GM12878 (cell line): Measurements from ENCODE around the gene NCLN. TPM values are rescaled to one million over a fixed set of nuclear protein-coding genes. Genes with fewer than 3 reads are reported as not detected.
A peak's percentile ranks its signal among the peaks of the same experiment; 100 is the strongest.

Experiments used
- ATAC-seq: fragments of 200-7000 bp; cut with Tn5 transposase; 3 replicates; pipeline ENCODE4 v1.9.1; 2020; ENCODE audit warnings: mild to moderate bottlenecking, moderate library complexity
- BruUV-seq: library from RNA; stranded (reverse); fragments of 400-500 nt; replicated peaks from 2 replicates; lab custom pipeline; 2021; lab: Mats Ljungman, UMichigan
- CTCF ChIA-PET: fragments of 300-600 bp; sonication (Branson Sonifier 250); formaldehyde crosslinking; extraction: SDS; loops from one replicate; lab custom pipeline; 2021; ENCODE audit warnings: inconsistent platforms; lab: Yijun Ruan, JAX
- POLR2A ChIA-PET: fragments of 350-600 bp; formaldehyde crosslinking; extraction: SDS; loops from one replicate; lab custom pipeline; 2021; ENCODE audit warnings: inconsistent platforms; lab: Charles Lee
- RAD21 ChIA-PET: fragments of 300-600 bp; sonication (Branson Sonifier 250); formaldehyde crosslinking; loops from one replicate; lab custom pipeline; 2023; ENCODE audit warnings: antibody characterized with exemption; ENCODE audit not compliant: unreplicated experiment; lab: Charles Lee
- SMC1A ChIA-PET: fragments of 300-600 bp; sonication (Branson Sonifier 250); formaldehyde crosslinking; loops from one replicate; lab custom pipeline; 2023; ENCODE audit not compliant: unreplicated experiment, uncharacterized antibody; lab: Charles Lee
- DNase-seq: peaks from one replicate; pipeline ENCODE4 v3.0.0-alpha.2; 2011; ENCODE audit warnings: low read depth, low spot score
- FAIRE-seq: peaks from 3 replicates; lab custom pipeline; 2011; peaks lifted over from hg19 to GRCh38; lab: Jason Lieb, UNC
- H2AFZ ChIP-seq: 2 replicates; pipeline ENCODE4 v1.6.0; 2011; ENCODE audit warnings: low read depth, low read length, control low read depth; ENCODE audit not compliant: control insufficient read depth
- H3K27ac ChIP-seq: 2 replicates; pipeline ENCODE4 v1.5.1; 2011; ENCODE audit warnings: control low read depth; ENCODE audit not compliant: control insufficient read depth, insufficient read depth
- H3K27me3 ChIP-seq, 2 experiments: replicated peaks in 1 of 2; 2 replicates each; pipeline versions ENCODE4 v1.6.0 to v1.6.1; 2011; ENCODE audit warnings: low read length in 1 of 2; ENCODE audit not compliant: control insufficient read depth in 2 of 2, insufficient read depth in 2 of 2
- H3K36me3 ChIP-seq, 2 experiments: 2 replicates each; pipeline ENCODE4 v1.5.1; 2011; ENCODE audit warnings: low read length in 1 of 2; ENCODE audit not compliant: control insufficient read depth in 2 of 2, insufficient read depth in 2 of 2
- H3K4me1 ChIP-seq: 2 replicates; pipeline ENCODE4 v1.6.1; 2011; ENCODE audit warnings: mild to moderate bottlenecking, low read length, moderate library complexity, mixed read lengths; ENCODE audit not compliant: control insufficient read depth, insufficient read depth
- H3K4me2 ChIP-seq: 2 replicates; pipeline ENCODE4 v1.6.0; 2011; ENCODE audit warnings: control low read depth; ENCODE audit not compliant: control insufficient read depth, insufficient read depth
- H3K4me3 ChIP-seq: fragments of 200-600 bp; sonication (generic); 2 replicates; pipeline ENCODE4 v1.5.1; 2016
- H3K79me2 ChIP-seq: 2 replicates; pipeline ENCODE4 v1.6.0; 2011; ENCODE audit warnings: low read length; ENCODE audit not compliant: control insufficient read depth, insufficient read depth
- H3K9ac ChIP-seq: 2 replicates; pipeline ENCODE4 v1.8.0; 2011; ENCODE audit warnings: low read length, control low read depth, mixed read lengths; ENCODE audit not compliant: control insufficient read depth, insufficient read depth
- H3K9me3 ChIP-seq: replicated peaks from 3 replicates; pipeline ENCODE4 v1.5.1; 2011; ENCODE audit warnings: mild to moderate bottlenecking, low read length; ENCODE audit not compliant: control insufficient read depth, insufficient read depth
- H4K20me1 ChIP-seq: 2 replicates; pipeline ENCODE4 v1.6.0; 2011; ENCODE audit not compliant: control insufficient read depth, insufficient read depth
- CHD2 ChIP-seq: IDR thresholded peaks from 2 replicates; pipeline ENCODE4 v1.6.1; 2011; ENCODE audit warnings: low read depth, low read length, improper control_type of control experiment, borderline replicate concordance
- CREB1 ChIP-seq: IDR thresholded peaks from 2 replicates; pipeline ENCODE4 v1.6.1; 2012; ENCODE audit warnings: low read depth, mild to moderate bottlenecking, inconsistent platforms
- ESRRA ChIP-seq: IDR thresholded peaks from 2 replicates; pipeline ENCODE4 v1.6.1; 2012; ENCODE audit warnings: mild to moderate bottlenecking, low read length, improper control_type of control experiment
- JUND ChIP-seq: IDR thresholded peaks from 2 replicates; pipeline ENCODE4 v1.6.1; 2012; ENCODE audit warnings: low read depth, mild to moderate bottlenecking, low read length, improper control_type of control experiment, moderate library complexity
- KLF5 ChIP-seq: fragments of 450-650 bp; IDR thresholded peaks from 2 replicates; pipeline ENCODE4 v1.6.1; 2014; ENCODE audit warnings: mild to moderate bottlenecking; ENCODE audit not compliant: partially characterized antibody
- LARP7 ChIP-seq: fragments of 450-650 bp; IDR thresholded peaks from 2 replicates; pipeline ENCODE4 v1.6.1; 2017; ENCODE audit warnings: mild to moderate bottlenecking
- NR2F1 ChIP-seq: fragments of 450-650 bp; conservative IDR thresholded peaks from 2 replicates; pipeline ENCODE4 v1.6.1; 2017; ENCODE audit warnings: mild to moderate bottlenecking
- POU2F2 ChIP-seq: IDR thresholded peaks from 3 replicates; pipeline ENCODE4 v1.6.1; 2011; ENCODE audit warnings: low read depth, mild to moderate bottlenecking, low read length, borderline replicate concordance
- RUNX3 ChIP-seq: IDR thresholded peaks from 2 replicates; pipeline ENCODE4 v1.6.1; 2012; ENCODE audit warnings: low read length, inconsistent platforms
- SIN3A ChIP-seq: IDR thresholded peaks from 2 replicates; pipeline ENCODE4 v1.6.1; 2012; ENCODE audit warnings: low read depth, low read length, improper control_type of control experiment
- SMARCA5 ChIP-seq: fragments of 450-650 bp; IDR thresholded peaks from 2 replicates; pipeline ENCODE4 v1.6.1; 2017; ENCODE audit warnings: mild to moderate bottlenecking
- SUZ12 ChIP-seq: fragments of 200-600 bp; sonication (generic); IDR thresholded peaks from one replicate; pipeline ENCODE4 v1.6.1; 2018; ENCODE audit warnings: antibody characterized with exemption, mild to moderate bottlenecking; ENCODE audit not compliant: unreplicated experiment
- TAF1 ChIP-seq: IDR thresholded peaks from 2 replicates; pipeline ENCODE4 v1.6.1; 2011; ENCODE audit warnings: mild to moderate bottlenecking, low read depth, low read length, borderline replicate concordance
- TCF3 ChIP-seq: IDR thresholded peaks from 2 replicates; pipeline ENCODE4 v1.6.1; 2012; ENCODE audit warnings: low read depth, mild to moderate bottlenecking, low read length, borderline replicate concordance; ENCODE audit not compliant: insufficient read depth
- ZNF207 ChIP-seq: fragments of 450-650 bp; IDR thresholded peaks from 2 replicates; pipeline ENCODE4 v1.6.1; 2014; ENCODE audit warnings: antibody characterized with exemption, mild to moderate bottlenecking, borderline replicate concordance
- ZNF217 ChIP-seq: fragments of 450-650 bp; IDR thresholded peaks from 2 replicates; pipeline ENCODE4 v1.6.1; 2017; ENCODE audit warnings: antibody characterized with exemption, mild to moderate bottlenecking
- ZNF622 ChIP-seq: fragments of 450-650 bp; IDR thresholded peaks from 2 replicates; pipeline ENCODE4 v1.6.1; 2017; ENCODE audit warnings: mild to moderate bottlenecking, inconsistent platforms
- WGBS: methylation state at CpG from one replicate; pipeline ENCODE4 v1.1.6; 2016; ENCODE audit warnings: low lambda C conversion rate; ENCODE audit not compliant: insufficient replicate concordance, insufficient coverage; ENCODE audit errors: missing lambda C conversion rate; 5-methylcytosine and 5-hydroxymethylcytosine counted together
- in situ Hi-C: fragments of 300-500 bp; cut with MboI; formaldehyde crosslinking; loops from 9 replicates; pipeline ENCODE4 v1.14.3; 2018; ENCODE audit warnings: mixed read lengths
- intact Hi-C: fragments of 100-400 bp; cut with micrococcal nuclease; formaldehyde crosslinking; loops from one replicate; pipeline ENCODE4 v1.14.2; 2022; ENCODE audit not compliant: unreplicated experiment
- polyA plus RNA-seq, 11 experiments: library from polyadenylated mRNA; depleted of rRNA in 4 of 11; unstranded in 6 of 11; stranded (reverse) in 5 of 11; fragments of >200 nt; fragmentation: Nextera tagmentation in 4 of 11; fragmentation: Illumina TruSeq in 1 of 11; extraction: Ambion mirVana in 4 of 11; extraction: Trizol in 1 of 11; gene quantifications; 1 replicate in 1 of 11; 2 replicates in 10 of 11; pipeline versions ENCODE4 v1.2.1 to v1.2.3, GENCODE V29; 2011 to 2016; ENCODE audit warnings: inconsistent platforms in 2 of 11, missing spikeins in 2 of 11, low read depth in 1 of 11
- total RNA-seq, 4 experiments: library from RNA; depleted of rRNA in 3 of 4; stranded (reverse); fragments of >200 nt in 3 of 4; fragmentation: Illumina TruSeq in 1 of 4; extraction: Trizol in 1 of 4; gene quantifications; 2 replicates each; pipeline versions ENCODE4 v1.2.1 to v1.2.3, GENCODE V29; 2013 to 2021
- TF ChIP-seq, protein P1 (sequence below): fragments of 450-650 bp; IDR thresholded peaks from 2 replicates; pipeline ENCODE4 v1.6.1; 2018; ENCODE audit warnings: borderline replicate concordance, mild to moderate bottlenecking; ENCODE audit not compliant: partially characterized antibody
- TF ChIP-seq, protein P2 (sequence below): IDR thresholded peaks from 2 replicates; pipeline ENCODE4 v1.6.1; 2012; ENCODE audit warnings: improper control_type of control experiment, low read depth, low read length; ENCODE audit not compliant: insufficient replicate concordance

NCLN gene
- total and polyA plus RNA-seq, 10 of the 15 experiments (the other 5 are each of a cell fraction or from before 2014, with no cell fraction given): 2.2 to 79.1 (median 36.0) TPM

DNA sequence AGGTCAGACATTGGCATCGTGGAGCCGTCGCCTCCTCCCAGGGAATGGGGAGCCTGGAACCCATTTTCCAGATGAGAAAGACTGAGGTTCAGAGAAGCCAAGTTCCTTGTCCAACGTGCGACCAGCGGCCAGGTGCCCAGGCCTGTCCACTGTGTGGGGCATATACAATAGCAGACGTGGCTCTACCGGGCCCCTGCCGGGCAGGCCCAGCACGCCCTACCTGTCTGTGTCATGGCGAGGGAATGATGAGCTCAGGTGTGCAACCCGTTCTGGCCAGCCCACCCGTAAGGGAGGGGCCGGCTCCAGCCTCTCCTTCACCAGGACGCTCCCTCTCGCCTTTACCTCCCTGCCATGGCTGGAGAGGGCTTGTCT, 49.1 kb upstream of the NCLN start:
- intact Hi-C loops: no loop called here
- H3K9ac ChIP-seq: peak overlapping the region; percentile 63; the same call in 1 of the 2 replicates
- H3K9me3 ChIP-seq: no peaks in the 10 kb centered on the region; the same call in 2 of the 3 replicates
- H3K27ac ChIP-seq: peak overlapping the region; percentile 30; the same call in 1 of the 2 replicates
- peak overlapping the region; percentile 84 for H3K4me3 ChIP-seq
- H3K36me3 ChIP-seq: no peaks in the 10 kb centered on the region; a peak in 1 of 4 replicates
- peak overlapping the region; percentile 86 for H3K4me2 ChIP-seq
- ChIA-PET POLR2A (interaction anchor here (0.6 to 2.4 kb wide), 4 partner anchors 10 to 1090 kb away, joined by 3 to 27 read pairs (median 6); no protein-coding TSS in a partner anchor), RAD21 (interaction anchor here (0.8 to 1.2 kb wide), 2 partner anchors 8 to 9 kb away, joined by 3 read pairs; no protein-coding TSS in a partner anchor), SMC1A (interaction anchor here (1.2 kb wide), 1 partner anchor 8 kb away, joined by 5 read pairs; no protein-coding TSS in a partner anchor), CTCF (interaction anchor here (0.6 to 3.9 kb wide), 5 partner anchors 9 to 185 kb away, joined by 3 to 30 read pairs (median 3); no protein-coding TSS in a partner anchor)
- TF ChIP-seq CREB1 (no peak), RUNX3 (no peak), NR2F1 (no peak), ZNF207 (no peak), ZNF622 (no peak), CHD2 (no peak), ZNF217 (0 out of 2 replicates have a peak, but pooled peaks have one; percentile 63), SUZ12 (no peak), POU2F2 (no peak), LARP7 (0 out of 2 replicates have a peak, but pooled peaks have one; percentile 7), TAF1 (no peak), TCF3 (no peak), KLF5 (no peak), JUND (no peak), ESRRA (no peak), SIN3A (0 out of 2 replicates have a peak, but pooled peaks have one; percentile 22), SMARCA5 (peak; percentile 75)
- TF ChIP-seq, protein P1, sequence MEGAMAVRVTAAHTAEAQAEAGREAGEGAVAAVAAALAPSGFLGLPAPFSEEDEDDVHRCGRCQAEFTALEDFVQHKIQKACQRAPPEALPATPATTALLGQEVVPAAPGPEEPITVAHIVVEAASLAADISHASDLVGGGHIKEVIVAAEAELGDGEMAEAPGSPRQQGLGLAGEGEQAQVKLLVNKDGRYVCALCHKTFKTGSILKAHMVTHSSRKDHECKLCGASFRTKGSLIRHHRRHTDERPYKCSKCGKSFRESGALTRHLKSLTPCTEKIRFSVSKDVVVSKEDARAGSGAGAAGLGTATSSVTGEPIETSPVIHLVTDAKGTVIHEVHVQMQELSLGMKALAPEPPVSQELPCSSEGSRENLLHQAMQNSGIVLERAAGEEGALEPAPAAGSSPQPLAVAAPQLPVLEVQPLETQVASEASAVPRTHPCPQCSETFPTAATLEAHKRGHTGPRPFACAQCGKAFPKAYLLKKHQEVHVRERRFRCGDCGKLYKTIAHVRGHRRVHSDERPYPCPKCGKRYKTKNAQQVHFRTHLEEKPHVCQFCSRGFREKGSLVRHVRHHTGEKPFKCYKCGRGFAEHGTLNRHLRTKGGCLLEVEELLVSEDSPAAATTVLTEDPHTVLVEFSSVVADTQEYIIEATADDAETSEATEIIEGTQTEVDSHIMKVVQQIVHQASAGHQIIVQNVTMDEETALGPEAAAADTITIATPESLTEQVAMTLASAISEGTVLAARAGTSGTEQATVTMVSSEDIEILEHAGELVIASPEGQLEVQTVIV: no peak
- TF ChIP-seq, protein P2, sequence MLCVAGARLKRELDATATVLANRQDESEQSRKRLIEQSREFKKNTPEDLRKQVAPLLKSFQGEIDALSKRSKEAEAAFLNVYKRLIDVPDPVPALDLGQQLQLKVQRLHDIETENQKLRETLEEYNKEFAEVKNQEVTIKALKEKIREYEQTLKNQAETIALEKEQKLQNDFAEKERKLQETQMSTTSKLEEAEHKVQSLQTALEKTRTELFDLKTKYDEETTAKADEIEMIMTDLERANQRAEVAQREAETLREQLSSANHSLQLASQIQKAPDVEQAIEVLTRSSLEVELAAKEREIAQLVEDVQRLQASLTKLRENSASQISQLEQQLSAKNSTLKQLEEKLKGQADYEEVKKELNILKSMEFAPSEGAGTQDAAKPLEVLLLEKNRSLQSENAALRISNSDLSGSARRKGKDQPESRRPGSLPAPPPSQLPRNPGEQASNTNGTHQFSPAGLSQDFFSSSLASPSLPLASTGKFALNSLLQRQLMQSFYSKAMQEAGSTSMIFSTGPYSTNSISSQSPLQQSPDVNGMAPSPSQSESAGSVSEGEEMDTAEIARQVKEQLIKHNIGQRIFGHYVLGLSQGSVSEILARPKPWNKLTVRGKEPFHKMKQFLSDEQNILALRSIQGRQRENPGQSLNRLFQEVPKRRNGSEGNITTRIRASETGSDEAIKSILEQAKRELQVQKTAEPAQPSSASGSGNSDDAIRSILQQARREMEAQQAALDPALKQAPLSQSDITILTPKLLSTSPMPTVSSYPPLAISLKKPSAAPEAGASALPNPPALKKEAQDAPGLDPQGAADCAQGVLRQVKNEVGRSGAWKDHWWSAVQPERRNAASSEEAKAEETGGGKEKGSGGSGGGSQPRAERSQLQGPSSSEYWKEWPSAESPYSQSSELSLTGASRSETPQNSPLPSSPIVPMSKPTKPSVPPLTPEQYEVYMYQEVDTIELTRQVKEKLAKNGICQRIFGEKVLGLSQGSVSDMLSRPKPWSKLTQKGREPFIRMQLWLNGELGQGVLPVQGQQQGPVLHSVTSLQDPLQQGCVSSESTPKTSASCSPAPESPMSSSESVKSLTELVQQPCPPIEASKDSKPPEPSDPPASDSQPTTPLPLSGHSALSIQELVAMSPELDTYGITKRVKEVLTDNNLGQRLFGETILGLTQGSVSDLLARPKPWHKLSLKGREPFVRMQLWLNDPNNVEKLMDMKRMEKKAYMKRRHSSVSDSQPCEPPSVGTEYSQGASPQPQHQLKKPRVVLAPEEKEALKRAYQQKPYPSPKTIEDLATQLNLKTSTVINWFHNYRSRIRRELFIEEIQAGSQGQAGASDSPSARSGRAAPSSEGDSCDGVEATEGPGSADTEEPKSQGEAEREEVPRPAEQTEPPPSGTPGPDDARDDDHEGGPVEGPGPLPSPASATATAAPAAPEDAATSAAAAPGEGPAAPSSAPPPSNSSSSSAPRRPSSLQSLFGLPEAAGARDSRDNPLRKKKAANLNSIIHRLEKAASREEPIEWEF: no peak
- 32% methylated on average over 16 of the region's 16 CpGs for WGBS
- H2AFZ ChIP-seq: peak overlapping the region; percentile 66
- H3K4me1 ChIP-seq: peaks cover 24% of the 10 kb centered on the region
- no peaks in the 10 kb centered on the region for H4K20me1 ChIP-seq
- no peaks in the 10 kb centered on the region for H3K27me3 ChIP-seq
- no peak for DNase-seq
- peak; percentile 8 for ATAC-seq
- no TSS peak for BruUV-seq
- no peak for FAIRE-seq
- H3K79me2 ChIP-seq: peaks cover 15% of the 10 kb centered on the region
- in situ Hi-C loops: no loop called here
